HG03439 (cell line): ENCODE data around the gene PSMF1.

Source experiments
- ATAC-seq: cut with Tn5 transposase; IDR thresholded peaks from one replicate; pipeline ENCODE4 v1.9.1; 2021; ENCODE audit warnings: mild to moderate bottlenecking, moderate library complexity; ENCODE audit not compliant: unreplicated experiment

Gene PSMF1

GRCh38 chr20:1118336-1119127 is at the start of gene PSMF1:
PSMF1 (plus strand) TSS chr20:1118602; CDS start chr20:1118774, 172 bp downstream.
- peak; percentile 94 for ATAC-seq

GRCh38 chr20:1072258-1072657 is 46.1 kb upstream of the PSMF1 start:
- ATAC-seq = no peak

- ATAC-seq = no peak
These were observed 42.8 kb upstream of the PSMF1 start for GRCh38 chr20:1075616-1076015.

GRCh38 chr20:1081891-1082290 is 36.5 kb upstream of the PSMF1 start:
- ATAC-seq = no peak

- ATAC-seq = no peak
These were observed 34.8 kb upstream of the PSMF1 start for GRCh38 chr20:1083431-1084080.

- ATAC-seq = no peak
These were observed 32.7 kb upstream of the PSMF1 start for GRCh38 chr20:1085492-1086276.

- no peak for ATAC-seq
These were observed 31.9 kb upstream of the PSMF1 start for GRCh38 chr20:1086277-1087213.

- ATAC-seq = no peak
These were observed 31.0 kb upstream of the PSMF1 start for GRCh38 chr20:1087311-1087905.

GRCh38 chr20:1094751-1095150 is 23.7 kb upstream of the PSMF1 start:
- no peak for ATAC-seq

- ATAC-seq = no peak
These were observed 16.9 kb upstream of the PSMF1 start for GRCh38 chr20:1101533-1101932.

- no peak for ATAC-seq
These were observed 16.4 kb upstream of the PSMF1 start for GRCh38 chr20:1102016-1102415.

- no peak for ATAC-seq
These were observed 14.7 kb upstream of the PSMF1 start for GRCh38 chr20:1103751-1104150.

- no peak for ATAC-seq
These were observed 12.7 kb upstream of the PSMF1 start for GRCh38 chr20:1105599-1106194.

GRCh38 chr20:1107176-1107575 is 11.2 kb upstream of the PSMF1 start:
- no peak for ATAC-seq

- no peak for ATAC-seq
These were observed 9.9 kb upstream of the PSMF1 start for GRCh38 chr20:1108437-1108920.

- ATAC-seq = no peak
These were observed 5.5 kb upstream of the PSMF1 start for GRCh38 chr20:1112908-1113307.

- no peak for ATAC-seq
These were observed 432 bp upstream of the PSMF1 start for GRCh38 chr20:1118004-1118335.

GRCh38 chr20:1119128-1119505 is 715 bp downstream of the PSMF1 start:
- no peak for ATAC-seq

- ATAC-seq = no peak
These were observed 1.1 kb downstream of the PSMF1 start for GRCh38 chr20:1119524-1119923.

GRCh38 chr20:1121429-1121828 is 3.0 kb downstream of the PSMF1 start:
- no peak for ATAC-seq
